ENCODE data around the gene TTLL11.

DNA sequence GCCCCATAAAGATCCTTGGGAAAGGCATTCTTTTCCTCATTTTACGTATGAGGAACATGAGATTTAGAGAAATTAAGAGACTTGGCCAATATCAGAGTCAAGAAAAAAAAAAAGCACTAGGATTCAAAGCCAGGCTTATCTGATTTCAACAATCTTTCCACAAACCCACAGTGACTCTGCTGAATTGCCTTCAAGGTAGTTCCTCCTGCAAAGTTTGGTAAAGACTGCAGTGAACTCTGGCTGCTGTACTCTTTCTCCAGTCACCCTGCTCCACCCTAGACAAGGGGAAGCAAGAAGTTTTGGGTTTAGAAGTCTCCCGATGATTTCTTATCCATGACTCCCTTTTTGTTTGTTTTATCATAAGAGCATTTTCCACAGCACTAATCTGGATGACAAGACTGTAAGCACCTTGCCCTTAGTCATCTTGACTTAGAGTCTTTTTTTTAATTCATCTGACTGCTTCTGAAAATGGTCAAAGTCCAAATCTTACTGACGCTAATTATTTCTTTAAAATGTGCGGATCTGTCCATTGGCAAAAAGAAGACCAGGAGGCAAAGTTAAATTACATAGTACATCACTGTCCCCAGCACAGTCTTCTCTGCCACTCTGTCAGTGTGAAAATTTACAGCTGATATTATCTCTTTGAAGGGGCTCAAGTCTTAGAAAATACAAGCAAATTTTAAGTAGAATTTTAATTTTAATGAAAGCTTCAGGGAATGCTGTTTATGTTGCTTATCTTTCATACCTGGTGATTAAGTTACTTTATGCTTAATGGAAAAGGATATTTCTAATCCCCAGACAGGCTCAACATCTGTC lies 180.1 kb downstream of the TTLL11 start:
- no peak for TF ChIP-seq EP300 (IDR thresholded peaks at IDR 0.05)
- TF ChIP-seq, protein P1, sequence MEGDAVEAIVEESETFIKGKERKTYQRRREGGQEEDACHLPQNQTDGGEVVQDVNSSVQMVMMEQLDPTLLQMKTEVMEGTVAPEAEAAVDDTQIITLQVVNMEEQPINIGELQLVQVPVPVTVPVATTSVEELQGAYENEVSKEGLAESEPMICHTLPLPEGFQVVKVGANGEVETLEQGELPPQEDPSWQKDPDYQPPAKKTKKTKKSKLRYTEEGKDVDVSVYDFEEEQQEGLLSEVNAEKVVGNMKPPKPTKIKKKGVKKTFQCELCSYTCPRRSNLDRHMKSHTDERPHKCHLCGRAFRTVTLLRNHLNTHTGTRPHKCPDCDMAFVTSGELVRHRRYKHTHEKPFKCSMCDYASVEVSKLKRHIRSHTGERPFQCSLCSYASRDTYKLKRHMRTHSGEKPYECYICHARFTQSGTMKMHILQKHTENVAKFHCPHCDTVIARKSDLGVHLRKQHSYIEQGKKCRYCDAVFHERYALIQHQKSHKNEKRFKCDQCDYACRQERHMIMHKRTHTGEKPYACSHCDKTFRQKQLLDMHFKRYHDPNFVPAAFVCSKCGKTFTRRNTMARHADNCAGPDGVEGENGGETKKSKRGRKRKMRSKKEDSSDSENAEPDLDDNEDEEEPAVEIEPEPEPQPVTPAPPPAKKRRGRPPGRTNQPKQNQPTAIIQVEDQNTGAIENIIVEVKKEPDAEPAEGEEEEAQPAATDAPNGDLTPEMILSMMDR (IDR thresholded peaks at IDR 0.05), result no peak

Measured in esophagus muscularis mucosa (tissue), 3 donors.